HG03097 (cell line): ENCODE measurements around the gene PERM1.

Experiments used
- ATAC-seq: cut with Tn5 transposase; IDR thresholded peaks from one replicate; pipeline ENCODE4 v1.9.1; 2021; ENCODE audit not compliant: unreplicated experiment, low FRiP score

The PERM1 gene

GRCh38 chr1:966704-967300 lies 15.1 kb downstream of the PERM1 start:
- ATAC-seq: peak; percentile 42

- peak; percentile 4 for ATAC-seq
Observed at GRCh38 chr1:966135-966703, 15.7 kb downstream of the PERM1 start, which contains the start of gene PLEKHN1. PLEKHN1 (plus strand) TSS chr1:966482; CDS start chr1:966532, 50 bp downstream.

- ATAC-seq: no peak
Observed at GRCh38 chr1:965526-966134, 16.3 kb downstream of the PERM1 start.

GRCh38 chr1:964691-965525 lies 17.0 kb downstream of the PERM1 start:
- no peak for ATAC-seq

GRCh38 chr1:963746-964525 lies 18.0 kb downstream of the PERM1 start:
- ATAC-seq: no peak

GRCh38 chr1:963301-963651 lies 18.6 kb downstream of the PERM1 start:
- ATAC-seq: no peak

GRCh38 chr1:962381-963300 lies 19.3 kb downstream of the PERM1 start:
- ATAC-seq: no peak

GRCh38 chr1:961132-961669 lies 20.7 kb downstream of the PERM1 start:
- no peak for ATAC-seq

GRCh38 chr1:960363-961131 lies 21.3 kb downstream of the PERM1 start, which contains the start of gene KLHL17:
KLHL17 (plus strand) TSS chr1:960584; CDS start chr1:960694, 110 bp downstream.
- ATAC-seq: peak; percentile 37

- ATAC-seq: no peak
Observed at GRCh38 chr1:959731-960362, 22.0 kb downstream of the PERM1 start.

GRCh38 chr1:958823-959730 lies 22.8 kb downstream of the PERM1 start, which contains the start of gene NOC2L:
NOC2L (minus strand) TSS chr1:959256; CDS start chr1:959240, 16 bp downstream.
- peak; percentile 52 for ATAC-seq

GRCh38 chr1:956636-957035 lies 25.3 kb downstream of the PERM1 start:
- ATAC-seq: no peak

GRCh38 chr1:955474-955873 lies 26.4 kb downstream of the PERM1 start:
- ATAC-seq: no peak

GRCh38 chr1:954927-955326 lies 27.0 kb downstream of the PERM1 start:
- no peak for ATAC-seq

GRCh38 chr1:953524-954320 lies 28.2 kb downstream of the PERM1 start:
- no peak for ATAC-seq

- no peak for ATAC-seq
Observed at GRCh38 chr1:952603-953002, 29.3 kb downstream of the PERM1 start.
